Erythroblast (primary cell): ENCODE results near the gene CACNG8.

ENCODE experiments used
- GATA1 ChIP-seq: IDR thresholded peaks from 2 replicates; pipeline ENCODE4 v1.6.1; 2011; ENCODE audit warnings: low read depth, mild to moderate bottlenecking, control low read depth, low read length, moderate library complexity
- POLR2A ChIP-seq: IDR thresholded peaks from 2 replicates; pipeline ENCODE4 v1.6.1; 2011; ENCODE audit warnings: mild to moderate bottlenecking, low read length

DNA sequence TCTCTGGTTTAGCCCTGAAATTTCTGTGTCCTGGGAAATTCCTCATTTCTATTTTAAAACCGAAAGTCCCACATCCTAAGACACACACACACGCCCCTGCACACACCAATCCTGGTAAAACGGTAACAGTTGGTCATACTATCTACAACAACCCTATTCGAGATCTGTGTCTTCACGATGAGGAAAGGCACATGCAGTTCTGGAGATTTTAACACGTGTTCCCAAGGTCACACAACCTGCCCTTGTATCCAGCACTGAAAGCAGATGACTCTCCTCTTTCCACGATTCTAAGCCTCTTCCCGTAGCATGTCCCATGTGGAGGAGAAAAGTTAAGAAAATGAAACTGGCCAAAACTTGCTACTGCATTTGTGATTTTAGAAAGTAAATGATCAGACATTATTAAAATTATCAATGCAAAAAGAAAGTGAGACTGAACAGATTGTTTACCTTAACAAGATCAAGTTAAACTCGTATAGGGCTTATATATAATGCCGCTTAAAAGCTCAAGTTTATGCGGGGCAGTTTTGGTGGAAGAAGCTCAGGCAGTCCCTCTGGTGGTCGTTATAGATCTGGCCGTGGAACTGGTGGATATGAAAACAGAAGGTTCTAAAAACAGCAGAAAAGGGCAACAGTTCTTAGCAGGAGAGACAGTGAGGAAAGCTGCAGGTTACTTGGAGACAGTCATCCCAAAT, 68.3 kb downstream of the CACNG8 start:
- TF ChIP-seq GATA1 (no peak), POLR2A (no peak)
